Measurements from ENCODE around the gene GTPBP4. TPM values are rescaled to one million over a fixed set of nuclear protein-coding genes. Genes with fewer than 3 reads are reported as not detected.

Gene GTPBP4
- total RNA-seq, 1 donor from 2014 or later = 66.3 TPM

DNA sequence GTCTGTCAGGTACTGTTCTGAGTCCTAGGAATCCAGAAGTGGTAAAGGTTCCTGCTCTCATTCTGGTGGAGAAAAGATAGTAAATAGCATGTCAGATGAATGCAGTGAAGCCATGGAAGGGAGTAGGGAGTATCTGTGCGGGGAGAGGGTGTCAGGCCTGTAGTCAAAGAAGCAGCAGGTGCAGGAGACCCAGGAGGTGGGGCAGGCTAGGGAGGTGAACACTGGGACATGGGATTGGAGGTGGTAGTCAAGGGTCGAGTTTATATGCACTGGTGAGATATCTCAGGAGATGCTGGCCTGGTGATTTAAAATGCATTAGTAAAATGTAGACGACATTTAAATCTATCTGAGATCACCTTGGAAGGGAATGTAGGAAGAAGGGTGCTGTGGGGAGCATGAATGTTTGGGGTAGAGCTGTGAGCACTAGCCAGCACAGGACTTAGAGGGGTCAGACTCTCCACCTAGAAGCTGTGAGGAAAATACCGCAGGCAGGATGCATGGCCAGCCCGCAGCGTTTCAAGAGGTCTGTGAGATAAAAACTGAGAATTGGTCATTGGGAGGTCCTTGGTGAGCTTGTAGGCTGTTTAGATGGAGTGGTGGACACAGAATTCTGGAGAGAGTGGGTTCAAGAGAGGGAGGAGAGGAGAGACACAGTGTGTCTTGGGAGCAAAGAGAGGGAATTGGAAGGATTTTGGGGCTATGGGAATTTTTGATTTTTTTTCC is 6.8 kb downstream of the GTPBP4 start:
- Mint-ChIP-seq H3K9me3 (no peaks in the 10 kb centered on the region), H3K36me3 (peaks cover 68% of the 10 kb centered on the region)
- TF ChIP-seq, protein P1, sequence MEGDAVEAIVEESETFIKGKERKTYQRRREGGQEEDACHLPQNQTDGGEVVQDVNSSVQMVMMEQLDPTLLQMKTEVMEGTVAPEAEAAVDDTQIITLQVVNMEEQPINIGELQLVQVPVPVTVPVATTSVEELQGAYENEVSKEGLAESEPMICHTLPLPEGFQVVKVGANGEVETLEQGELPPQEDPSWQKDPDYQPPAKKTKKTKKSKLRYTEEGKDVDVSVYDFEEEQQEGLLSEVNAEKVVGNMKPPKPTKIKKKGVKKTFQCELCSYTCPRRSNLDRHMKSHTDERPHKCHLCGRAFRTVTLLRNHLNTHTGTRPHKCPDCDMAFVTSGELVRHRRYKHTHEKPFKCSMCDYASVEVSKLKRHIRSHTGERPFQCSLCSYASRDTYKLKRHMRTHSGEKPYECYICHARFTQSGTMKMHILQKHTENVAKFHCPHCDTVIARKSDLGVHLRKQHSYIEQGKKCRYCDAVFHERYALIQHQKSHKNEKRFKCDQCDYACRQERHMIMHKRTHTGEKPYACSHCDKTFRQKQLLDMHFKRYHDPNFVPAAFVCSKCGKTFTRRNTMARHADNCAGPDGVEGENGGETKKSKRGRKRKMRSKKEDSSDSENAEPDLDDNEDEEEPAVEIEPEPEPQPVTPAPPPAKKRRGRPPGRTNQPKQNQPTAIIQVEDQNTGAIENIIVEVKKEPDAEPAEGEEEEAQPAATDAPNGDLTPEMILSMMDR (IDR thresholded peaks at IDR 0.05; ENCODE audit: unreplicated experiment) = no peak

DNA sequence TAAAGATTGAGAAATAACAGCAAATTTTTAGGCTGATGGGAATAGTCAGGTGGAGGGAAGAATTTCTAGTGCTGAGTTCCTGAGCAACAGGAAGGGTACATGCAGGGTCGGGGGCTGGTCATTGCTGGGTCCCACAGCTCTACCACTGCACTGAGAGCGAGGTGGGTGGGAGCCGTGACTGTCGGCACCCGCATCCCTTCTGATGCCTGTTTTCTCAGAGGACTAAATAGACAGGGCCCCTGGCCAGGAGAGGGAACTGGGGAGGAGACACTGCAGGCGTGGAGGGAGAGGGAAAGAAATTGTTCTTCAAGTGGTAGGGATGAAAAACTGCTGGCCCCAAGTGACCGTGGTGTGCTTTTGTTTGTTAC is 7.3 kb downstream of the GTPBP4 start:
- H3K36me3 Mint-ChIP-seq = peaks cover 70% of the 10 kb centered on the region
- peaks cover 2% of the 10 kb centered on the region for H3K9me3 Mint-ChIP-seq
- no peak overlapping the region for H3K4me3 Mint-ChIP-seq
- TF ChIP-seq, protein P1 (IDR thresholded peaks at IDR 0.05; ENCODE audit: unreplicated experiment) = no peak
- no peaks in the 10 kb centered on the region for H3K4me1 Mint-ChIP-seq
- no peaks in the 10 kb centered on the region for H3K27me3 Mint-ChIP-seq (ENCODE audit: low read depth)
- no peak for DNase-seq (ENCODE audit: low spot score in 2 of 2, unreplicated experiment in 2 of 2)
- no peak overlapping the region for H3K27ac Mint-ChIP-seq

More for the DNA sequence above, 6.8 kb downstream of the GTPBP4 start:
- DNase-seq (ENCODE audit: low spot score in 2 of 2, unreplicated experiment in 2 of 2) = no peak
- no peak overlapping the region for H3K4me3 Mint-ChIP-seq
- no peaks in the 10 kb centered on the region for H3K27me3 Mint-ChIP-seq (ENCODE audit: low read depth)
- H3K4me1 Mint-ChIP-seq = peaks cover 2% of the 10 kb centered on the region
- no peak overlapping the region for H3K27ac Mint-ChIP-seq

DNA sequence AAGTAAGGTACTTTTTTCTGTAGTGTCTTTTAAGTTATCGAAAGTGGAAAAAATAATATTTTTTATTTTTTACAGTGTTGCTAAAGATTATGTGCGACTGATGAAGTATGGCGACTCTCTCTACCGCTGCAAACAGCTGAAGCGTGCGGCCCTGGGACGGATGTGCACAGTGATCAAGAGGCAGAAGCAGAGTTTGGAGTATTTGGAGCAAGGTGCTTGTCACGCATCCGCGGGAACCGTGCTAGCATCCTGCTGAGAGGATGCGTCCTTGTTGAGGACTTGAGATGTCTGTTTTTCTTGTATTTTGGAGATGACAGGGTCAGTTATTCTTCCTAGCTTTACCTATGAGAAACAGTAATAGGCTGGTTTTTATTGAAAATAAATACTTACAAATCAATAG is 7.8 kb downstream of the GTPBP4 start:
- H3K36me3 Mint-ChIP-seq = peaks cover 72% of the 10 kb centered on the region
- H3K9me3 Mint-ChIP-seq = peaks cover 7% of the 10 kb centered on the region
- H3K4me3 Mint-ChIP-seq = no peak overlapping the region
- H3K4me1 Mint-ChIP-seq = no peaks in the 10 kb centered on the region
- TF ChIP-seq, protein P1 (IDR thresholded peaks at IDR 0.05; ENCODE audit: unreplicated experiment) = no peak
- no peaks in the 10 kb centered on the region for H3K27me3 Mint-ChIP-seq (ENCODE audit: low read depth)
- H3K27ac Mint-ChIP-seq = no peak overlapping the region
- no peak for DNase-seq (ENCODE audit: low spot score in 2 of 2, unreplicated experiment in 2 of 2)

DNA sequence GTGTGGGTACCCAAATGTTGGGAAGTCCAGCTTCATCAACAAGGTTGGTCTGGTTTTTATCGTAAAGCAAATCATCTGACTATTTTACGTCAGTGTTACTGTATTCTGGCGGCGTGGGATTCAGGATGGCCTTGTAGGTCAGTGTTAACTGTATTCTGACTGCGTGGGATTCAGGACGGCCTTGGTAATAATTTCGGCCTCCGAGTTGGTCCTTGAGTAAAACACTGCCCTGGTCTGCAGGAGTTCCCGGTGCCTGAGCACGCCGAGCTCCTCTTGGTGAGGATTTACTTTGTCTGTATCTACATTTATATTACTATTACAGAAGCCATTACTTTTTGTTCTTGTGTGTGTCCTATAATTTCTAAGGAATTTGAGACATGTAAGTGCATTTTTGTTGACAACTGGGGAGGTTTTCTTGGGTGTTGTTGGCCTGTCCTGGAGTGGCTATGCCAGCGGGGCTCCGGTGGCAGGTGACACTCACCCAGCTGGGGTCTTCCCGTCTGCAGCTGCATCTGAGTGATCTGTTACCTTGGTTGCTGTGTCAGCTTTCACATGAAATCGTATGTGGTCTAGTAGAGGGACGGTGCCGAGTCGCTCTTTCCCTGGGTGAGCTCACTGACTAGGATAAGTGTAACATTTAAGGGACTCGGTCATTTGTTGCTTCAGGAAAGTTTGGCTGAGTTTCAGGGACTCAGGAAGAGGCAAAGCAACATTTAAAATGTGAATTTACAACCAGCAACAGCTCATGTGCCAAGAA is 9.2 kb downstream of the GTPBP4 start:
- Mint-ChIP-seq H3K9me3 (peaks cover 18% of the 10 kb centered on the region), H3K36me3 (peaks cover 79% of the 10 kb centered on the region), H3K4me3 (no peak overlapping the region), H3K27me3 (ENCODE audit: low read depth) (no peaks in the 10 kb centered on the region), H3K27ac (no peak overlapping the region), H3K4me1 (no peaks in the 10 kb centered on the region)
- DNase-seq (ENCODE audit: low spot score in 2 of 2, unreplicated experiment in 2 of 2) = no peak
- TF ChIP-seq, protein P1 (IDR thresholded peaks at IDR 0.05; ENCODE audit: unreplicated experiment) = no peak

DNA sequence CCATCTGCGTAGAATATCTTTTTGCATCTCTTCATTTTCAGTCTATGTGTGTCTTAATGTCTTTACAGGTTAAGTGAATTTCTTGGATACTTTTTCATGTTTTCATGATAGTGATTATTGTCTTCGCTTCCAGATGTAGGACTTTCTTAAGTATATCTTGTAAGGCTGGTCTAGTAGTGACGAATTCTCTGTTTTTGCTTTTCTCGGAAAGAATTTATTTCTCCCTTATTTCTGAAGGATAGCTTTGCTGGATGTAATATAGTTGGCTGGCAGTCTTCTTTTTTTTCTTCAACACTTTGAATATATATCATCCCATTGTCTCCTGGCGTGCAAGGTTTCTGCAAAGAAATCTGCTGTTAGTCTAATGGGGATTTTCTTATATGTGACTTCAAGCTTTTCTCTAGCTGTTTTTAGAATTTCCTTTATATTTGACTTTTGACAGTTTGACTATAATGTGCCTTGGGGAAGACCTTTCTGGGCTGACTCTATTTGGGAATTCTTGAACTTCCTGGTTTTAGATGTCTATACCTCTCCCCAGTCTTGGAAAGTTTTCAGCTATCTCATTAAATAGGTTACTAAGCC is 14.3 kb downstream of the GTPBP4 start:
- no peak overlapping the region for H3K27ac Mint-ChIP-seq
- no peaks in the 10 kb centered on the region for H3K27me3 Mint-ChIP-seq (ENCODE audit: low read depth)
- H3K36me3 Mint-ChIP-seq = peaks cover 77% of the 10 kb centered on the region
- no peak for DNase-seq (ENCODE audit: low spot score in 2 of 2, unreplicated experiment in 2 of 2)
- no peaks in the 10 kb centered on the region for H3K4me1 Mint-ChIP-seq
- peaks cover 26% of the 10 kb centered on the region for H3K9me3 Mint-ChIP-seq
- TF ChIP-seq, protein P1 (IDR thresholded peaks at IDR 0.05; ENCODE audit: unreplicated experiment) = no peak
- no peak overlapping the region for H3K4me3 Mint-ChIP-seq
